ENCODE measurements around the gene PEG3. TPM values are rescaled to one million over a fixed set of nuclear protein-coding genes. Genes with fewer than 3 reads are reported as not detected.
A peak's percentile ranks its signal among the peaks of the same experiment; 100 is the strongest.
"Not testable (repeated sequence)": the region's sequence is repeated elsewhere in the genome, so short reads cannot be mapped to it uniquely, and the experiment has no call there.

Gene PEG3
- 4.6 and 5.1 TPM in 2 replicates for total RNA-seq (2014; rRNA removed; shearing (Covaris generic))

DNA sequence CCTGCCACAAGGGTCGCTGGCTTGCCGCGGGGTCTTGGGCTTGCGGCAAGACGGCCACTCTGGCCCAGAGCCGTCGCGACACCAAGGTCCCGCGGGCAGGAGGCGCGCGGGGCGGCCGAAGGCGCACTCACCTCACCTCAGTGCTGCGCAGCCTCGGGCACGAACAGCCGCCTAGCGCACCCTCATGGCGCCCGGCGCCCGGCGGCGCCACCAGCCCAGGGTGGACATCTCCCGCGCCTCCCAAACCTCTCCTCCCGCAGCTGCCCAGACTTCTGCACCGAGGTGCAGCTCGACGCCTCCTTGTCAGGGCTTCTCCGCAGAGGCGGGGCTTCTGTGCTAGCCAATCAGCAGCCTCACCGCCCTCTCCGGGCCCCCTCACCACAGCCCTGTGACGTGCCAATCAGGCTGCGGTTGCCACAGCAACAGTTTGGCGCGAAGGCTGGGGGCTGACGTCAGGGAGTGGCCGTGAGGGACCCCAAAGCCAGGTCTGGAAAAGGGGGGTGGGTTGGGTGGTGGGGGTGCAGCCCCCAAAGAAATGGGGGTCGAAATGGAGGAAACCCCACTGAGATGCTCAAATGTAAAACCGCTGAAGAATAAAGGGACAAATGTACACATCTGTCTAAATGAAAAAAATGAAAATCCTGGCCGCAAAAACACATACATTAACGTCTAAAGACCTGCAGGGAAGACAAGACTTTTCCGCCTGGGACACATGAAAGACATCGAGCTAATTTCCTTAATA, at the start of gene PEG3, which contains the start of gene ZIM2:
Gene PEG3 (minus strand): TSS at position 276 of the 742 bp plus-strand sequence. CDS start 16,071 bp downstream, outside the sequence.
Gene ZIM2 (minus strand): TSS at position 276 of the 742 bp plus-strand sequence. CDS start 16,449 bp downstream, outside the sequence.
- in situ Hi-C loops (cut with HindIII; ENCODE audit: low sequenced_read_pairs): no loop called here
- DNase-seq (ENCODE audit: low spot score): peak; percentile 93

DNA sequence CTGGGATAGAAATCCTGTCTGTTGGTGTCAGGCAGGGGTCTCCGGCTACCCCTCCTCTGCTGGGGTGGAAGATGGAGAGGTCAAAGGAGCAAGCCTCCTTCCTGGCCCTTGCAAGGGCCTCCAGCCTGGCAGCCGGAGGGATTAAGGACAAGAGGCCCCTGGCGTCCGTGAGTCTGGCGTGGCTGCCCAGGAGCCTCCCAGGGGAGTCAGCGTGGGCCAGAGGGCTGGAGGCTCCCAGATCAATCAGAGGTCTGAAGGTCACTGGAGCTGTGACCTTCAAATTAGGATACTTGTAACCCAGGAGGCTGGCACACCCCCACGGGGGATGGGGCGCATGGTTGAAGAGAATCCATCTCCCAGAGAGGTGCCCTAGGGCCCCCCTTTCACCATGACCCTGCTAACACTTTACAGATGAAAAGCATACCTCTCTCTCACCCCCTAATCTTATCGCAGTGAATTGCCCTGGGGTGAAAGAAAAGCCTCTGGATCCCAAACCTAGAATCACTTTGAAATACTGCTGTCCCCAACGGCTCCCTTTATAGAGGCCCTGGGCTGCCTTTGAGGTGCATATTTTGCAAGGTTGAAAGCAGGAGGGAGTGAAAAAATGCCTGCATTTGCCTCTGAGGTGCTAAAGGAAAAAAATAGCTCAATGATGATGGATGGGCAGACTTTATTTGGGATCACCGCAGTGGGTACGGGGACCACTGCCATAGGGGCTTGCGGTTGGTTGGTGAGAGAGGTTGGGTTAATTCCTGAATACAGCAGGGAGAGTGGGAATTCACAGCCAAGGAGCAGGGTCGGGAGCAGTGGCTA, 44.9 kb upstream of the PEG3 start:
- DNase-seq (ENCODE audit: low spot score): no peak
- in situ Hi-C loops (cut with HindIII; ENCODE audit: low sequenced_read_pairs): no loop called here

DNA sequence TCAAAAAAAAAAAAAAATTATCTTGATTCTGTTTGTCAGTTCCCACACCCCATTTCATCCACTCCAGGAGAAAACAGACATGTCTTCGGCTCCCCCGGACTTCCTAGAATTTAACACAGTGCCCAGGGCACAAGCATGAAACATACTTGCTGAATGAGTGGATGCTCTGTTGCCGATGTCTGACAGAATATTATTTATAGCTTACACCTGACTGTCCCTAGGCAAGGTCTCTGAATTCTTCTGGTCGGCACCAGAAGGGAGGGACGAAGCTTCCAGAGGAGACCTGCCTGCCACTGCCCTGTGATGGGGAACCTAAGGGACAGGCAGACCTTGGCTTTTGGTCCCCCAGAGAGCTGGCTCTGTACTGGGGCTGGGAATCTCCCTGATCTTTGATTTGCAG, 43.9 kb upstream of the PEG3 start:
- in situ Hi-C loops (cut with HindIII; ENCODE audit: low sequenced_read_pairs): no loop called here
- DNase-seq (ENCODE audit: low spot score): no peak

DNA sequence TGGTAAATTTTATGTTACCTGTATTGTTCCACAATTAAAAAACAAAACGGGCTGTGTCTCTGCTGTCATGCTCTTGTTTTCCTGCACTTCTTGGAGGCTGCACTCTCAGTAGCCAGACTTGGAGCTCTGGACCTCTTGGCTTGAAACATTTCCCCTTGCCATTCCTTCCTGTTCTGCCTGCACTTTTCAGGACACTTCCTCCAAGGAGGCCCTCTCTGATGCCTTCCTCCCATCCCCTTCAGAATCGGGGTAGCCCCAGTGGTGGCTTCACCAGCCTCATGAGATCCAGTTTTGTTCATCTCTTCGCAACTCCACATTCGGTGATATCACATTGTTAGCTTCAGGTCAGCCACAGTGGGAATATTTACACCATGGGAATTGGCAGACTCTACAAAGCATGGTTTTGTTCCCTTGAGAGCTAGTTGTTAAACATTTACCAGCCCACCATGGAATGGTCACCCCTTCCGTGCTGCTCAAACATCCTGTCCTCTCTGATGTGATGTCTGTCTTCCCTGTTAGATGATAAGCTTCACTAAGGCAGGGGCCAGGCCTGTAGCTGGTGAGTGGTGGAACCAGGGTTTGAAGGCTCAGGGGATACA, 40.2 kb upstream of the PEG3 start:
- in situ Hi-C loops (cut with HindIII; ENCODE audit: low sequenced_read_pairs): no loop called here

DNA sequence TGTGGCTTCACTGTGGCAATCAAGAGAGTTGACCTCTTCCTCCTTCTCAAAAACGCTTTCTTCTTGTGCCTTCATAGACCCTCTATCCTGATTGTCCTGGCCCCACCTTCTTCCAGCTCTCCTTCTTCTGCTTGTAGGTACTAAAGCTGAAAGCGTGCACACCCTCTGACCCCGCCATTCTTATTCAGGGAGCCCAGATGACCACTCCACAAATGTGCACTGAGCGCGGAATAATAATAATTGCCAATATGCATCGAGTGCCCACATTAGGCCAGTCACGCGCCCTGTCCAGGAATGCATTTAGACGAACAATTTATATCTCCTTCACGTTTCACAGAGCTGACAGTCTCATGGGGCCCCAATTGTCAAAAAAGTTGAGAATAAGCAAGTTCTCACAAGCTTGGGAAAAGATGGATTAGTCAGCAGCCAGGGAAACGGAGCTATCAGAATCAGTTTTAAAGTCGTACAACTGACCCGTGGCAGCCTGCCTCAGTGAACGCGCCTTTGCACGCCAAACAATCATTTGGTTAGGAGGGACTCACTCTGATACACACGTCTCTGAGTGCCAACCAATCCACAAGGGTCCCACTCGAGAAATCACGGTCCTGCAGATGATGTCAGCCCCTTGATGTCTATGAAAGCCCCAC, 36.7 kb upstream of the PEG3 start:
- DNase-seq (ENCODE audit: low spot score): no peak
- in situ Hi-C loops (cut with HindIII; ENCODE audit: low sequenced_read_pairs): no loop called here

More for the DNA sequence above, 40.2 kb upstream of the PEG3 start:
- DNase-seq (ENCODE audit: low spot score): no peak

DNA sequence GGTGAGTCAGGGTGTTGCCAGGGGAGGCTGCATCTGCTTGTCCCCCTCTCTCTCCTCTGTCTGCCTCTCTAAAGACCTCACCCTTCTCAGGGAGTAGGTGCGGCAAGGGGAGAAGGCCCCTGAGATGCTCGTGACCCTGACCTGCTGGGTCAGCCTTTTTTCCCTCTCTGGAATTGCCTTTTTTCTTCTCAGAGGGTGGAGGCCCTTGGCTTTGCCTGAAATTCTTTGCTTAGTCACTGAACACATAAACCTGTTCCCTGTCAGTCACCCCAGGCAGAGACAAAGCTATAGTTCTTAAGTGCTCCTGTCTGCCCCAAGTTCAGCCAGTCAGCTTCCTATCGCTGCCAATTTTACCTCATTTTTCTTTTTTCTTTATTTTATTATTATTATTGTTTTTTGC, 35.2 kb upstream of the PEG3 start:
- DNase-seq (ENCODE audit: low spot score): no peak
- in situ Hi-C loops (cut with HindIII; ENCODE audit: low sequenced_read_pairs): no loop called here

DNA sequence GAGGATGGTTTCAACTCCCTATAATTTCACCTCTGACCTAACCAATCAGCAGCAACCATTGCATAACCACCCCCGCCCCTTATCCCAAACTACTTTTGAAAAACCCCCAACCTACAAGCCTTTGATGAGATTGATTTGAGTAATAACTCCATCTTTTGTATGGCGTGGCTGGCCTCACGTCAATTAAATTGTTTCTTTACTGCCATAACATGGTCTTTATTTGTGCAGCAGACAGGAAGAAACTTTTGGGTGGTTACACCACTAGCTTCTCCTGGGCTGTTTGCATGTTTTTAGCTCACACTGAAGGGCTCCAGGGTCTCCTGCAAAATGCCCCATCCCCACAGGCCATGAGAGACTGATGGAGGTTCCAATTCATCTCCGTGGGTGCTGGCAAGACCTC, 34.0 kb upstream of the PEG3 start:
- in situ Hi-C loops (cut with HindIII; ENCODE audit: low sequenced_read_pairs): no loop called here
- DNase-seq (ENCODE audit: low spot score): no peak

DNA sequence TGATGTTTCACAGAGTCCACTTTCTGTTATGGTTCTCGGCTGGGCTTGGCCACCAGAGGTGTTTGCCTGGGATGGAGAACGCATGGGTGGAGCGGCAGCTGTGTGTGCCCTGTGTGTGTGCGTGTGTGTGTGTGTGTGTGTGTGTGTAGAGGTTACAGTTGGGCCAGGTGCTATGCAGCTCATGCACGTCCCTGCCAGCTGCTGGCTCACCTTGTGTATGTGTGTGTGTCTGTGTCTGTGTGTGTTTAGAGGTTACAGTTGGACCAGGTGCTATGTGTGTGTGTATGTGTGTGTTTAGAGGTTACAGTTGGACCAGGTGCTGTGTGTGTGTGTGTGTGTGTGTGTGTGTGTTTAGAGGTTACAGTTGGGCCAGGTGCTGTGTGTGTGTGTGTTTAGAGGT, 33.0 kb upstream of the PEG3 start:
- in situ Hi-C loops (cut with HindIII; ENCODE audit: low sequenced_read_pairs): no loop called here
- no peak for DNase-seq (ENCODE audit: low spot score)

DNA sequence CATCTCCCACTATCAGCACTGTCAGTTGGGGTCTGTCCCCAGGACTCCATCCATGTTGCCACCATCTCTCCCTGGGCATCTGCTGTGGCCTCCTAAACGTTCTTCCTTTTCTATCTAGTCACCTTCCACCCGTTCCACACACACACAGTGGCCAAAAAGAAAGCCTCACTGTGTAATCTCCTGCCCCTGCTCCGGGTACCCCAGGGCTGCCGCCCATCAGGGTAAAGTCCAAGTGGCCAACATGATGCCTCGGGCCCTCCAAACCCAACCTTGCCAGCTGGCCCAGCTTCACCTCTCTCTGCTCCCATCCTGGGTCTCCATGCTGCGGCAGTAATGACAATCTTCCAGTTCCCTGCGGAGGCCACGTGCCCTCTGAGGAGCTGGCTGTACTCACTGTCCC, 29.4 kb upstream of the PEG3 start:
- no peak for DNase-seq (ENCODE audit: low spot score)
- in situ Hi-C loops (cut with HindIII; ENCODE audit: low sequenced_read_pairs): no loop called here

DNA sequence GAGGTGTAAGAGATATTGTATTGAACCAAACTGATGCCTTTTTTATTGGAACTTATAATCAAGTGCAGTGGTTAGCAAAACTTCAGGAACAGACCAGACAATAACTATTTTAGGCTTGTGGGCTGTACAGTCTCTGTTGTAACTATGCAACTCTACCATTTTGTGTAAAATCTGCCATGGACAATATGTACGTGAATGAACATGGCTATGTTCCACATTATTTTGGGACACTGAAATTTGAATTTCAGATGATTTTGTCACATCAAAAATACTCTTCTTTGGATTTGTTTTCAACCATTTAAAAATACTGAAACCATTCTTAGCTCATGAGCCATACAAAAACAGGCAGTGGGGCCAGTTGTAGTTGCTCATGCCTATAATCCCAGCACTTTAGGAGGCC, 27.9 kb upstream of the PEG3 start:
- no peak for DNase-seq (ENCODE audit: low spot score)
- in situ Hi-C loops (cut with HindIII; ENCODE audit: low sequenced_read_pairs): no loop called here

DNA sequence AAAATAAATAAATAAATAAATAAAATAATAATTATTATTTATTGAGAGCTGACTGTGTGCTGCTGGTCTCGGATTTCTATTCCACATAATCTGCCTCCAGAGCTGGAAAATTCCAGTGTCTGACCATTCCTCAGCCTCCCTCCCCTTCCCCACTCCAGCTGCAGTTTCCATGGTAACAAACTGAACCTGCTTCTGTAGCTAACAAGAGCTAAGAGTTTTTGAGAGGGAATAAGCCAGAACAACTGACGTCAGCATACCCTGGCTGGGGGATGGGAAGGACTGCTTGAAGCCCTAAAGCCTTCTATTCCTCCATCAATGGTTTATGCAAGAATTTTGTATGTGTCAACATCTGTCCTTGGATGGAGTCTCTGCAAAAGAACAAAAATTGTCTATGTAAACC, 26.0 kb upstream of the PEG3 start:
- in situ Hi-C loops (cut with HindIII; ENCODE audit: low sequenced_read_pairs): no loop called here
- DNase-seq (ENCODE audit: low spot score): no peak

DNA sequence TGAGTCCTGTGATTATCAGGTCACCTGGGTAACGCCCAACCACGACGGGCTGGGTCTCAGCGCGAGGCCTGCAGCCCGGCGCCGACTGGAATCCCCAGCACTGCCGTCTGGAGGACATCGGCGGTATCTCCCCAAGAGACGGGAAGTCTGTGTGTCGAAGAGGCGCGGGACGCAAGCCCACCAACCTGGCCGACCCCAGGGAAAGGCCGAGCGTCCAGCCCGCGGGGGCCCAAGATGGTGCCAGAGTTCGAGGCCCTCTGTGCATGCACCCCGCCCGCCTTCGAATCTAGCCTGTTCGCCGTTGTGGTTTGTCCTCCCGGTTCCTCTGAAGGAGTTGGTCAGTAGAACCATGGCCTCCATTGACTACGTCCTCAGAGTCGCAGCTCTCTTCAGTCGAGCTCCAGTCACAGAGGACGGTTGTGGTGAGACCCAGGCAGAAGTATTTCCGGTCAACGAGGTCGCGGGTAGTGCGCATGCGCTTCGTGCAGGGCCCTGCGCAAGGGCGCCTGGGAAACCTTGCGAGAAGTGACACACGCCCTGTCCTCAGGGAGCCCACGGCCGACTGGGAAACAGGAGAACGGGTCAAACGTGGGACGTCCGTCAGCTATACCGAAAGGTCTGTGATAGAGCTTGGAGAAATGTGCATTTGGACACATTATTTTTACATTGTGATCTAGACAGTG, 24.1 kb upstream of the PEG3 start:
- in situ Hi-C loops (cut with HindIII; ENCODE audit: low sequenced_read_pairs): no loop called here
- DNase-seq (ENCODE audit: low spot score): no peak

DNA sequence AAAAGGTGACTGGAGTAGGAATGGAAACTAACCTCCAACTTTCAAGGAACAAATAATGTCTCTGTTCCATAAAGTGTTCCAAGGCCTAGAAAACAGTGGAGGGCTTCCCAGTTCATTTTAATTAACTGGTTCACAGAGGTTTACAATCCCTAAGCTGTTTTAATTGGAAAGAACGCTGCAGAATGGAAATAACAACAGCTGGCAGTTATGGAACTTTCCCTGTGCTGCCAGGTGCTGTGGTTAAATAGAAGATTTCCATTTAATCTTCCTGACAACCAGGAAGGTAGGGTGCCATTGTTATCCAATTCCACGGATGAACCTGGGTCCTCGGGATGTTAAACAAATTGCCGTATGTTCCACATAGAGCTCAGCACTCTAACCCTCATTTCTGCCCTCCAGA, 22.2 kb upstream of the PEG3 start:
- no peak for DNase-seq (ENCODE audit: low spot score)
- in situ Hi-C loops (cut with HindIII; ENCODE audit: low sequenced_read_pairs): no loop called here

DNA sequence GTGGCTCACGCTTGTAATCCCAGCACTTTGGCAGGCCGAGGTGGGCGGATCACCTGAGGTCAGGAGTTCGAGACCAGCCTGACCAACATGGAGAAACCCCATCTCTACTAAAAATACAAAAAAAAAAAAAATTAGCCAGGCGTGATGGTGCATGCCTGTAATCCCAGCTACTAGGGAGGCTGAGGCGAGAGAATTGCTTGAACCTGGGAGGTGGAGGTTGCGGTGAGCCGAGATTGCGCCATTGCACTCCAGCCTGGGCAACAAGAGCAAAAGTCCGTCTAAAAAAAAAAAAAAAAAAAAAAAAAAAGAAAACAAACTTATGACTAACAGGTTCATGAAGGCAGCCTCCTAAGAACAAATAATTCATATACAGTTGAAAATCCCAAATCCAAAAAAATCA, 19.9 kb upstream of the PEG3 start:
- DNase-seq (ENCODE audit: low spot score); in situ Hi-C loops (cut with HindIII; ENCODE audit: low sequenced_read_pairs): not testable (repeated sequence)

DNA sequence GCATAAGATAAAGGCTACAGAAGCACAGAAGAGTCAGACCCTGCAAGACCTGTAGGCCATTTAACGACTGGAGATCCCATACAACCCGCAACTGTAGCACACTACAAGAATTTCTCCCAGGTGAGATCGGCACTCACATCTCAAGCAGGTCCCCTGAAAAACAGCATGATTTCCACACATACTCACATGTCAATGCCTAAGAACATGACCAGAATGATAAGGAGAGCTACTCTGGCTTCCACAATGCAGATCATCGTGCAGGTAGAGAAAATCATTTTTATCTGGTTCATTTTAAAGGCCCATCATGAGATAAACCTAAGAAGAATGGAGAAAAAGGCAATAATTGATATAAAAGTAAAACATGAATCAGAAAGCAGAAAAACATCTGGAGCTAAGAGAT, 17.5 kb upstream of the PEG3 start:
- DNase-seq (ENCODE audit: low spot score): no peak
- in situ Hi-C loops (cut with HindIII; ENCODE audit: low sequenced_read_pairs): no loop called here

DNA sequence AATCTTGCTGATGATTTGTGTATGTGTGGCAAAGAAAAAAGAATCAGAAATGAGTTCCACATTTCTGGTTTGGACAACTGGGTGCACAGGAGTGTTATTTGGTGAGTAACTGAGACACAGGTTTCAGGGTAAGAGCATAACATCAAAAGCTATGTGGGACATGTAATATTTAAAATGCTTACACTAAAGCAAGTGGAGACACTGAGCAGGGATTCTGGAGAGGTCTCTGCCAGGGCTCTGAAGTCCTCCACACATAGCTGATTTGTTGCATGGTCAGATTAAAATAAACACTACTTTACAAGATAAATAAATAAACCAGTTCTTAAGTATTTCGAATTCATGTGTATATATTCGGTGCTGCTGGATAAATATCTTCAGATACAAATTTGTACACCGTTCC, 16.3 kb upstream of the PEG3 start:
- in situ Hi-C loops (cut with HindIII; ENCODE audit: low sequenced_read_pairs): no loop called here
- no peak for DNase-seq (ENCODE audit: low spot score)

DNA sequence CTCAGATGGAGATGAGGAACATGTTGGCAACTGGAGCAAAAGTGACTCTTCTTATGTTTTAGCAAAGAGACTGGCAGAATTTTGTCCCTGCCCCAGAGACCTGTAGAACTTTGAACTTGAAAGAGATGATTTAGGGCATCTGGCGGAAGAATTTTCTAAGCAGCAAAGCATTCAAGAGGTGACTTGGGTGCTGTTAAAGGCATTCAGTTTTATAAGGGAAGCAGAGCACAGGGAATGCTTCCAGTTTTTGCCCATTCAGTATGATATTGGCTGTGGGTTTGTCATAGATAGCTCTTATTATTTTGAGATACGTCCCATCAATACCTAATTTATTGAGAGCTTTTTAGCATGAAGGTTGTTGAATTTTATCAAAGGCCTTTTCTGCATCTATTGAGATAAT, 11.8 kb upstream of the PEG3 start:
- in situ Hi-C loops (cut with HindIII; ENCODE audit: low sequenced_read_pairs); DNase-seq (ENCODE audit: low spot score): not testable (repeated sequence)

DNA sequence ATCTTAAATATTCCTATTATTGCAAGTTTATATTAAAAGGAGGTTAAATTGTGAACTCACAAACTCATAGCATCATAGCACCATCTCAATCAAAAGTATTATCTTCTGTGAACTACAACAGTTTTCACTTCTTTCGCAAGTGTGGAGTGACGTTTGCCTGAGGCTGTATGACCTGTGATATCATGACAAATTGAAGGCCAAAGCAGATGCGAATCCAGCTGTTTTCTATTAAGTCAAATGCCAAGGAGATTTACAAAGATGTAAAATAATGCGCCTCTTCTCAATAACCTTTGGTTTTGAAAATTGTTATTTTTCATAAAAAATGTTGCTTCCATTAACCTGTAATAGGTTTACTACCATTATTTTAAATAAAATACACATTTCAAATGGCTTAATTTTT, 7.6 kb upstream of the PEG3 start:
- in situ Hi-C loops (cut with HindIII; ENCODE audit: low sequenced_read_pairs): no loop called here
- no peak for DNase-seq (ENCODE audit: low spot score)

DNA sequence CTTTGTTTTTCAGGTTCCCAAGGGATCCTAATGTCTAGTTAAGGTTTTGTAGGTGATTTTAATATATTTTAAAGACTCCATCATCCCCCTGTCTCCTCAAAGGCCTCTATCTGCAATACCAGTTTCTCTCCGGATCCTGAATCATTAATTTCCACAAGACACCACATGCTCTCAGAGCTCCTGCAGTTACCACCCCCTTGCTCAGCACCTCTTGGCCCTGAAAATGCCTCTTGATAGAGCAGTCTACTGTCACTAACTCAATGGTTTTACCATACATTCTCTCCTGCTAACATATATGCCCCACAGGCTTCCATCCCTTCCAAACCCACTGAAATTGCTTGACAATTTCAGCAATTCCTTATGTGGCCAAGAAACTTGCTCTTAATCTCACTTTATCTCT, 1.9 kb upstream of the PEG3 start:
- no peak for DNase-seq (ENCODE audit: low spot score)
- in situ Hi-C loops (cut with HindIII; ENCODE audit: low sequenced_read_pairs): no loop called here

Data from G401 (cell line).